PC-9 (cell line): ENCODE data around the gene SENP2. TPM values are rescaled to one million over a fixed set of nuclear protein-coding genes. Genes with fewer than 3 reads are reported as not detected.
A peak's percentile ranks its signal among the peaks of the same experiment; 100 is the strongest.

Source experiments
- BruUV-seq: library from RNA; stranded (reverse); fragments of 400-500 nt; replicated peaks from 2 replicates; lab custom pipeline; 2021; lab: Mats Ljungman, UMichigan
- CTCF ChIA-PET: fragments of 300-600 bp; sonication (Branson Sonifier 250); formaldehyde crosslinking; loops from one replicate; lab custom pipeline; 2022; ENCODE audit warnings: antibody characterized with exemption; lab: Charles Lee
- POLR2A ChIA-PET: fragments of 300-600 bp; sonication (Branson Sonifier 250); formaldehyde crosslinking; loops from one replicate; lab custom pipeline; 2022; ENCODE audit warnings: antibody characterized with exemption; ENCODE audit not compliant: unreplicated experiment; lab: Charles Lee
- DNase-seq, 2 experiments: peaks; one replicate each; pipeline versions ENCODE4 v3.0.0 to v3.0.0-alpha.2; 2015 to 2022; ENCODE audit warnings: mixed read lengths in 1 of 2
- H2AFZ ChIP-seq: fragments of 200-600 bp; sonication (generic); 2 replicates; pipeline ENCODE4 v1.8.1; 2017; ENCODE audit warnings: antibody characterized with exemption
- H3F3A ChIP-seq: fragments of 200-600 bp; sonication (generic); 2 replicates; pipeline ENCODE4 v1.8.1; 2017; ENCODE audit warnings: antibody characterized with exemption, mild to moderate bottlenecking, low read depth; ENCODE audit not compliant: insufficient read depth
- H3K27ac ChIP-seq: fragments of 200-600 bp; sonication (generic); 2 replicates; pipeline ENCODE4 v1.6.1; 2016; ENCODE audit warnings: mixed run types
- H3K27me3 ChIP-seq: fragments of 200-600 bp; sonication (generic); 2 replicates; pipeline ENCODE4 v1.6.1; 2016; ENCODE audit warnings: low read depth, mixed run types; ENCODE audit not compliant: insufficient read depth
- H3K36me3 ChIP-seq: fragments of 200-600 bp; sonication (generic); 2 replicates; pipeline ENCODE4 v1.6.1; 2016; ENCODE audit warnings: low read depth, mixed run types
- H3K4me1 ChIP-seq: fragments of 200-600 bp; sonication (generic); replicated peaks from 2 replicates; pipeline ENCODE4 v1.6.1; 2016; ENCODE audit warnings: mixed run types; ENCODE audit not compliant: insufficient read depth
- H3K4me2 ChIP-seq: fragments of 200-600 bp; sonication (generic); 2 replicates; pipeline ENCODE4 v1.6.1; 2017; ENCODE audit warnings: mixed run types
- H3K4me3 ChIP-seq: fragments of 200-600 bp; sonication (generic); 2 replicates; pipeline ENCODE4 v1.6.1; 2016; ENCODE audit warnings: mixed run types
- H3K79me2 ChIP-seq: fragments of 200-600 bp; sonication (generic); 2 replicates; pipeline ENCODE4 v1.6.1; 2017; ENCODE audit warnings: low read depth, mixed run types
- H3K9me2 ChIP-seq: fragments of 200-600 bp; sonication (generic); 2 replicates; pipeline ENCODE4 v1.8.1; 2017; ENCODE audit warnings: mild to moderate bottlenecking; ENCODE audit not compliant: insufficient read depth
- H3K9me3 ChIP-seq: fragments of 200-600 bp; sonication (generic); 2 replicates; pipeline ENCODE4 v1.8.1; 2016; ENCODE audit warnings: low read depth; ENCODE audit not compliant: insufficient read depth
- H4K20me1 ChIP-seq: fragments of 200-600 bp; sonication (generic); 2 replicates; pipeline ENCODE4 v1.8.1; 2017; ENCODE audit not compliant: insufficient read depth
- EZH2 ChIP-seq: fragments of 200-600 bp; sonication (generic); IDR thresholded peaks from 2 replicates; pipeline ENCODE4 v1.8.0; 2017; ENCODE audit warnings: antibody characterized with exemption, low read depth
- intact Hi-C: fragments of 100-400 bp; cut with micrococcal nuclease; formaldehyde crosslinking; loops from one replicate; pipeline ENCODE4 v1.10.0; 2022; ENCODE audit not compliant: unreplicated experiment
- total RNA-seq: library from RNA; stranded (reverse); gene quantifications from 2 replicates; pipeline ENCODE4 v1.2.3, GENCODE V29; 2021
- TF ChIP-seq, protein P1 (sequence below): fragments of 200-600 bp; sonication (generic); conservative IDR thresholded peaks from 2 replicates; pipeline ENCODE4 v1.6.1; 2017; ENCODE audit warnings: mixed run types, antibody characterized with exemption, mild to moderate bottlenecking, moderate library complexity

SENP2 gene
- total RNA-seq, 1 experiment from 2014 or later = 89.5 TPM

- intact Hi-C loops = loop anchor here (5.0 kb wide), 1 partner anchor 244 kb away; no protein-coding TSS in a partner anchor
- H3K4me3 ChIP-seq = peak overlapping the region; percentile 53; the same call in 1 of the 2 replicates
- no peaks in the 10 kb centered on the region for H3K27me3 ChIP-seq
- ChIA-PET CTCF (interaction anchor here (0.6 to 1.8 kb wide), 2 partner anchors 14 to 40 kb away, joined by 5 to 14 read pairs; no protein-coding TSS in a partner anchor), POLR2A (interaction anchor here (0.6 to 1.2 kb wide), 6 partner anchors 16 to 140 kb away, joined by 3 to 11 read pairs (median 4); partner anchors contain the start of gene TMEM41A)
- no peaks in the 10 kb centered on the region for H3K79me2 ChIP-seq
- H3K4me2 ChIP-seq = peak overlapping the region; percentile 91
- H3K36me3 ChIP-seq = no peaks in the 10 kb centered on the region
- peaks cover 42% of the 10 kb centered on the region for H3F3A ChIP-seq
- peaks cover 49% of the 10 kb centered on the region for H3K4me1 ChIP-seq
- H3K9me3 ChIP-seq = no peaks in the 10 kb centered on the region
- H3K27ac ChIP-seq = peak overlapping the region; percentile 99; the same call in 1 of the 2 replicates
- no peak for TF ChIP-seq EZH2
- TF ChIP-seq, protein P1, sequence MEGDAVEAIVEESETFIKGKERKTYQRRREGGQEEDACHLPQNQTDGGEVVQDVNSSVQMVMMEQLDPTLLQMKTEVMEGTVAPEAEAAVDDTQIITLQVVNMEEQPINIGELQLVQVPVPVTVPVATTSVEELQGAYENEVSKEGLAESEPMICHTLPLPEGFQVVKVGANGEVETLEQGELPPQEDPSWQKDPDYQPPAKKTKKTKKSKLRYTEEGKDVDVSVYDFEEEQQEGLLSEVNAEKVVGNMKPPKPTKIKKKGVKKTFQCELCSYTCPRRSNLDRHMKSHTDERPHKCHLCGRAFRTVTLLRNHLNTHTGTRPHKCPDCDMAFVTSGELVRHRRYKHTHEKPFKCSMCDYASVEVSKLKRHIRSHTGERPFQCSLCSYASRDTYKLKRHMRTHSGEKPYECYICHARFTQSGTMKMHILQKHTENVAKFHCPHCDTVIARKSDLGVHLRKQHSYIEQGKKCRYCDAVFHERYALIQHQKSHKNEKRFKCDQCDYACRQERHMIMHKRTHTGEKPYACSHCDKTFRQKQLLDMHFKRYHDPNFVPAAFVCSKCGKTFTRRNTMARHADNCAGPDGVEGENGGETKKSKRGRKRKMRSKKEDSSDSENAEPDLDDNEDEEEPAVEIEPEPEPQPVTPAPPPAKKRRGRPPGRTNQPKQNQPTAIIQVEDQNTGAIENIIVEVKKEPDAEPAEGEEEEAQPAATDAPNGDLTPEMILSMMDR = no peak
- peak; percentile 26 to 60 for DNase-seq
- BruUV-seq = no TSS peak
- H3K9me2 ChIP-seq = no peaks in the 10 kb centered on the region
- H2AFZ ChIP-seq = peak overlapping the region; percentile 82; the same call in 1 of the 2 replicates
- H4K20me1 ChIP-seq = no peaks in the 10 kb centered on the region
Observed at GRCh38 chr3:185561374-185561943, 24.6 kb upstream of the SENP2 start.

- Histone ChIP-seq H3K4me1 (peaks cover 44% of the 10 kb centered on the region), H3K27ac (no peak overlapping the region), H2AFZ (no peak overlapping the region), H4K20me1 (no peaks in the 10 kb centered on the region), H3K4me3 (no peak overlapping the region), H3K4me2 (no peak overlapping the region), H3K9me3 (no peaks in the 10 kb centered on the region), H3K27me3 (no peaks in the 10 kb centered on the region), H3K9me2 (no peaks in the 10 kb centered on the region), H3K36me3 (no peaks in the 10 kb centered on the region), H3F3A (peaks cover 40% of the 10 kb centered on the region), H3K79me2 (no peaks in the 10 kb centered on the region)
- intact Hi-C loops = loop anchor here (5.0 kb wide), 1 partner anchor 245 kb away; no protein-coding TSS in a partner anchor
- ChIA-PET POLR2A (interaction anchor here (0.6 to 0.9 kb wide), 5 partner anchors 17 to 140 kb away, joined by 3 to 11 read pairs (median 4); no protein-coding TSS in a partner anchor), CTCF (interaction anchor here (0.6 to 1.8 kb wide), 2 partner anchors 13 to 40 kb away, joined by 5 to 14 read pairs; no protein-coding TSS in a partner anchor)
- peak in 1 of 2 experiments; percentile 18 for DNase-seq
- no TSS peak for BruUV-seq
- TF ChIP-seq, protein P1 = no peak
- no peak for TF ChIP-seq EZH2
Observed at GRCh38 chr3:185561958-185562357, 24.1 kb upstream of the SENP2 start.

DNA sequence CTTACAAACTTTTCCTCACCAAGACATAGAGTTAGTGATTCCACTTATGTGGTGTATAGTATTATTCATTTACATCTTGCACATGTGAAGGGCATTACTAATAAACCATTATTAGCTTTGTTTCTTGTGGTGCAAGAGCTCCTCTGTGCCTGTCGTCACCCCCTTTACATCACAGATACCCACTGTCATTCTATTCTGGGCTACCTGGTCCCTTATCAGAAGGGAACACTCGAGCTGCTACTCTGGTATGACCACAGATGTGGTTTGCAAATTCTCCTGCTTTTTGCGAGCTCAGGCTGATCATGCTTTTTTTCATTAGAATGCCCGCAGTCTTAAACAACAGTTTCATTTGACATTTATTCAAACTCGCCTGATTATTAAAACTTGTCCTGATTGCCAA, 13.9 kb upstream of the SENP2 start:
- Histone ChIP-seq H3K36me3 (no peaks in the 10 kb centered on the region), H3F3A (no peaks in the 10 kb centered on the region), H3K4me2 (no peak overlapping the region), H2AFZ (no peak overlapping the region), H3K4me1 (peaks cover 6% of the 10 kb centered on the region; the same call in 1 of the 2 replicates), H3K79me2 (no peaks in the 10 kb centered on the region), H3K9me2 (no peaks in the 10 kb centered on the region), H3K27ac (no peak overlapping the region), H4K20me1 (no peaks in the 10 kb centered on the region), H3K27me3 (no peaks in the 10 kb centered on the region), H3K4me3 (no peak overlapping the region), H3K9me3 (0 out of 2 replicates have a peak, but pooled peaks cover 4% of the 10 kb centered on the region)
- ChIA-PET POLR2A (interaction anchor here (0.6 kb wide), 1 partner anchor 14 kb away, joined by 6 read pairs; the partner anchor contains the start of gene SENP2), CTCF (no interaction called here)
- intact Hi-C loops = no loop called here
- no TSS peak for BruUV-seq
- TF ChIP-seq, protein P1 = no peak
- no peak for TF ChIP-seq EZH2
- no peak for DNase-seq
